Measurements from ENCODE around the gene SCFD1.
"Not testable (repeated sequence)": the region's sequence is repeated elsewhere in the genome, so short reads cannot be mapped to it uniquely, and the experiment has no call there.

SCFD1 gene

GRCh38 chr14:30678926-30679431, 56.9 kb downstream of the SCFD1 start:
- DNase-seq (ENCODE audit: low spot score): no peak
- no peak for TF ChIP-seq CTCF (IDR thresholded peaks at IDR 0.05; ENCODE audit: extremely low read depth, missing control alignments)

- TF ChIP-seq CTCF (IDR thresholded peaks at IDR 0.05; ENCODE audit: extremely low read depth, missing control alignments): no peak
- DNase-seq (ENCODE audit: low spot score): no peak
Observed at GRCh38 chr14:30680036-30680435, 57.9 kb downstream of the SCFD1 start.

- DNase-seq (ENCODE audit: low spot score): not testable (repeated sequence)
Observed at GRCh38 chr14:30680776-30681175, 58.7 kb downstream of the SCFD1 start.

GRCh38 chr14:30681752-30682355, 59.7 kb downstream of the SCFD1 start:
- no peak for TF ChIP-seq CTCF (IDR thresholded peaks at IDR 0.05; ENCODE audit: extremely low read depth, missing control alignments)
- no peak for DNase-seq (ENCODE audit: low spot score)

GRCh38 chr14:30690487-30691355, 68.6 kb downstream of the SCFD1 start:
- not testable (repeated sequence) for DNase-seq (ENCODE audit: low spot score)

GRCh38 chr14:30691751-30692398, 69.8 kb downstream of the SCFD1 start:
- no peak for DNase-seq (ENCODE audit: low spot score)
- no peak for TF ChIP-seq CTCF (IDR thresholded peaks at IDR 0.05; ENCODE audit: extremely low read depth, missing control alignments)

GRCh38 chr14:30692669-30693068, 70.5 kb downstream of the SCFD1 start:
- DNase-seq (ENCODE audit: low spot score): no peak
- TF ChIP-seq CTCF (IDR thresholded peaks at IDR 0.05; ENCODE audit: extremely low read depth, missing control alignments): no peak

- DNase-seq (ENCODE audit: low spot score): no peak
- TF ChIP-seq CTCF (IDR thresholded peaks at IDR 0.05; ENCODE audit: extremely low read depth, missing control alignments): no peak
Observed at GRCh38 chr14:30698463-30698862, 76.3 kb downstream of the SCFD1 start.
